Cardiac septum (tissue), 1 donor: ENCODE measurements around the gene ATP8B4. TPM values are rescaled to one million over a fixed set of nuclear protein-coding genes. Genes with fewer than 3 reads are reported as not detected.

Source experiments
- DNase-seq: peaks from one replicate; pipeline ENCODE4 v3.0.0-alpha.2; 2020; ENCODE audit warnings: low spot score
- intact Hi-C: fragments of 100-400 bp; cut with DNase I; formaldehyde crosslinking; loops from one replicate; pipeline ENCODE4 v1.14.0; 2022
- total RNA-seq: library from RNA; stranded (reverse); fragmentation: NEBNext Ultra II Directional; extraction: Animal tissue kit (Norgen Biotek cat#: 25700); gene quantifications from one replicate; pipeline ENCODE4 v1.2.1, GENCODE V29; 2021
- donor health status: DM: no; HTN: no; CAD: no.

The ATP8B4 gene
- total RNA-seq, 1 donor from 2014 or later = 3.1 TPM

DNA sequence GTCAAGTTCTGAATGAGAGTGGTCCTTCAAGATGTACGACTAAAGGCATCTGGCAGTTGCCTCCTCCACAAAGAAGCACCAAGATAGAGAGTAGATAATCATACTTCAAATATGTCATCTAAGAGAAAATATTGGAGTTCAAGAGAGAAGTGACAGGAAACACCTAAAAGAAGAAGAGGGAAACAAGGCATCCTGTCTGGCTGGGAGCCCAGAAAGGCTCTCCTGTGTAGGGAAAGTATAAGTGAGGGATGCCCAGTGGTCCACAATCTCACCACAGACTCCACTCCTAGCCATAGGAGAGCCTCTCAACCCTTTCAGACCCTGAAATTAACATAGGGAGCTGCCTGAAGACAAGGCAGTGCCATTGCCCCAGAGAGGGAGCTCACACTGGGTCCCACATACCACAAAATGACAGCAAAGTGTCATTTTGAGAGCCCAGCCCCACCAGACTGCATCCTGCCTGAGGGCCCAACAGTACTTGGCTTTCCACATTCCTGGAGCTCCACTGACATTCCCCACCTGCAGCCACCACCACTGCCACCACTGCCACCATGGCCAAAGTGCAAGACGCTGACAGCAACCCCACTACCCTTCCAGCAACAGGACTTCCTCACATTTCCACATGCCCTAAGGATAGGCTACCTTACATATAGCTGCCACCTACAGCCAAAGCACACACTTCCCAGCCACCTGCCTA, 210.6 kb downstream of the ATP8B4 start:
- intact Hi-C loops = loop anchor here (10.0 kb wide), 1 partner anchor 146 kb away; no protein-coding TSS in a partner anchor
- no peak for DNase-seq

DNA sequence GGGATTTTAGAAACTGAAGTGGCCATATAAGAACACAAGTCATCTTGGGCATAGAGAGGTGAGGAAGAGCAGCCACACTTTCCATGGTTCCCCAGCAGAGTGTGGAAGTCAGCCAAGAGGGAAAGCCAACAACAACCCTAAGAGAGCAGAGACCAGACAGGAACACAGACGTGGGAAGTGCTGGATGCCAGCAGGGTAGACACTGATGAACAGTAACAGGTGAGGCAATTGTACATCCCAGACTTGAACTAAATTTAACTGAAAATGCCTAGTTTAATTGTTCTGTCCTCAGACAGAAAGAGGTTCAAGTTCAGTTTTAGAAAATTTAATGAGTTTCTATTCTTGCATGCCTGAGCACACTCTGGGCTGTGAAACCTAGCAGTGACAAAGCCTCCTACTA, 212.1 kb downstream of the ATP8B4 start:
- DNase-seq = no peak
- intact Hi-C loops = loop anchor here (10.0 kb wide), 1 partner anchor 148 kb away; no protein-coding TSS in a partner anchor

DNA sequence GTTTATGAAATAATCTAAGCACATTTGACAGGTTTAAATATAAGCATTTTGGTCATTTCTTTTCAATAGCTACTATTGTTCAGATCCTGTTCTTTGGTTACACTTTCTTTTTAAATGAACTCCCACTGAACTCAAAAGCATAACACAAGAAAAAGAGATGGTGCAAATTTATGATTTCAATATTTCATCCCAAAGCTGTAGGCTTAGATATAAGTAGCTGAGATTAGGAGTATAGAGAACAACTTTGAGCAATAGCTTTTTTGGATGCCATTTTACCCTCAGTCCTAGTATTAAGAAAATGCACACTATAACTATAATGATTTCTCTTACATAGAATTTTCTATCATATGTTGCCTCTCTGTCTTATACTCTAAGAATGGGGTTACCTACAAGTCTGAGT, 213.8 kb downstream of the ATP8B4 start:
- DNase-seq = no peak
- intact Hi-C loops = loop anchor here (10.0 kb wide), 1 partner anchor 150 kb away; no protein-coding TSS in a partner anchor

DNA sequence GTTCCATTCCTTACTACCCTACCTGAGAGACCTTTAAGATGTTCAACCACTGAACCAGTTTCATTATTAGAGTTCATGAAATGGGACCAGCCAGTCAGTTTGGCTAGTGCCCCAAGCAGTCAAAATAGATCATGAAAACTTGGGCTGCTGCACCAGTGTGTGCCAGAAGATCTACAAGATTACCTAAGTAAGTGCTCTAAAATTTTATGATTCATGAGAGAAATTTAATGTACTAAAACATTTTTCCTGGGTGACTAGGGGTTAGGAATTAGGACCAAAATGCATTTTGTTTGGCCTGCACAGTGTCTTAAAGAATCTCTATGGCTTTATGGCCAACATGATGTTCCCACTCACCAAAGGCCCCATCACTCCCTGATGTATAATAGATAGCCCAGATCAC, 214.7 kb downstream of the ATP8B4 start:
- intact Hi-C loops = loop anchor here (5.0 to 10.0 kb wide), 3 partner anchors 42 to 151 kb away; no protein-coding TSS in a partner anchor
- no peak for DNase-seq

- no peak for DNase-seq
- intact Hi-C loops = loop anchor here (5.0 to 10.0 kb wide), 3 partner anchors 41 to 152 kb away; no protein-coding TSS in a partner anchor
These were observed 216.1 kb downstream of the ATP8B4 start for GRCh38 chr15:49902685-49903501.

- DNase-seq = no peak
- intact Hi-C loops = loop anchor here (5.0 to 10.0 kb wide), 3 partner anchors 40 to 153 kb away; no protein-coding TSS in a partner anchor
These were observed 216.9 kb downstream of the ATP8B4 start for GRCh38 chr15:49901996-49902684.

- intact Hi-C loops = loop anchor here (5.0 to 10.0 kb wide), 3 partner anchors 39 to 153 kb away; no protein-coding TSS in a partner anchor
- DNase-seq = no peak
These were observed 217.7 kb downstream of the ATP8B4 start for GRCh38 chr15:49901321-49901720.

DNA sequence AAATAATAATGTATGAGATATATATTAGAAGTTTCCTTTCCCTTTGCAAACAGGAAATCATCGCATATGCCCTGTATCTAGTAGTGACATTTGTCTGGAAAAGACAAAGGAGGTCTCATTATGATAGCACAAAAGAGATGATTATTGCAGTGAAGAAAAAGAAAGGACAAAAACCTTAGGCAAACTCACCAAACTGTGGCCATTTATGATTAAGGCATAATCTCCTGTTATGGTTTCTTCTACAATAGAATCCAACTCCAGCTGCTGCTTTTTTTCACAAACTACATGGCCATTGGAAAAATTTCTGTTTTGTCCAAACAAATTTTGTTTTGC, 218.2 kb downstream of the ATP8B4 start:
- DNase-seq = no peak
- intact Hi-C loops = loop anchor here (5.0 to 10.0 kb wide), 3 partner anchors 39 to 154 kb away; no protein-coding TSS in a partner anchor

GRCh38 chr15:49900006-49900902, 218.8 kb downstream of the ATP8B4 start:
- intact Hi-C loops = loop anchor here (5.0 to 10.0 kb wide), 3 partner anchors 38 to 155 kb away; no protein-coding TSS in a partner anchor

DNA sequence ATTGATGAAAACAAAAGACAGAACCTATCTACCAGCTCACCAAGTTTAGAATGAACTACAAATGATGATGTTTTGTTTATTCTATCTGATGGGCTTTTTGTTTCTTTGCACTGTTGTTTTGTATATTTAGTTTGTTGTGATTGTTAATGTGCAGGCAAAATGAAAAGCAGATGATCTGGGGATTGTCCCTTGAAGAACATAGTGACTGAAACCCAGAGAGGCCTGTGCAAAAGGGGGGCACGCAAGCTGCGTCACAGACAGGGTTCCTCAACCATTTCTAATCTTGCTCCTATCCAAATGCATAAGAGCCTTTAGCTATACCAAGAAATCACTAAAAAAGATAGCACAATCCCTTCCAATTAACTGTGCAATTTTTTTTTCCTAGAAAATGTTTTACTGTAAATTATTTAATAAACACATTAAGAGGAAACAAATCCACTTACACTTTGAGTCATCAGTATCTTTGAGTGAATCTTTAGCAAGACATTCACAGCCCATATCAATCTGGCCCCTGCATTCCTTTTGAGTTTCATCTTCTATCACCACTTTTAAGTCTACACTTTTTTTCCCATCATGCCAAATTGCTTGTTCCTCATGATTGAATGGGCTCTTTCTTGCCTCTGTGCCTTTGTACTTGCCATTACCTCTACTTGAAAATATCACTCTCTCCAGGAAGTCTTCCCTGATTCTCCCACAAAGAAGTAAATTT, 220.3 kb downstream of the ATP8B4 start:
- intact Hi-C loops = no loop called here
- DNase-seq = no peak

More at GRCh38 chr15:49900006-49900902, 218.8 kb downstream of the ATP8B4 start:
- DNase-seq = no peak

DNA sequence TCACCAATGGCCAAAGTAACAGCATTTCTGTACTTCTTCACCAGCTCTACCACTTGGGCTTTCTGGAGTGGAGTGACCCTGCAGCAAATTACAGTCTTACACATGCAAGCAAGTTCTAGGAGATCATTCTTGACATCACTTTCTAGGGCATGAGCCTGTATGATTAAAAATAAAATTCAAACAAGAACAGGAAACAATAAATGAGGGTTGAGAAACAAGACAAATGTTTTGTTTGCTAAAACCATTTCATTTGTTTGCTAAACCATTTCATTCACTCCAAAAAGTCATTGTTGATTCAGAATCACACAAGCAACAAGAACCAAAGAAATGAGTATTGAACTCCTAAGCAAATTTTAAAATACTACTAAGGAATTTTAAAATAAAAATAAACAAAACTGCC, 220.9 kb downstream of the ATP8B4 start:
- DNase-seq = no peak
- intact Hi-C loops = no loop called here

DNA sequence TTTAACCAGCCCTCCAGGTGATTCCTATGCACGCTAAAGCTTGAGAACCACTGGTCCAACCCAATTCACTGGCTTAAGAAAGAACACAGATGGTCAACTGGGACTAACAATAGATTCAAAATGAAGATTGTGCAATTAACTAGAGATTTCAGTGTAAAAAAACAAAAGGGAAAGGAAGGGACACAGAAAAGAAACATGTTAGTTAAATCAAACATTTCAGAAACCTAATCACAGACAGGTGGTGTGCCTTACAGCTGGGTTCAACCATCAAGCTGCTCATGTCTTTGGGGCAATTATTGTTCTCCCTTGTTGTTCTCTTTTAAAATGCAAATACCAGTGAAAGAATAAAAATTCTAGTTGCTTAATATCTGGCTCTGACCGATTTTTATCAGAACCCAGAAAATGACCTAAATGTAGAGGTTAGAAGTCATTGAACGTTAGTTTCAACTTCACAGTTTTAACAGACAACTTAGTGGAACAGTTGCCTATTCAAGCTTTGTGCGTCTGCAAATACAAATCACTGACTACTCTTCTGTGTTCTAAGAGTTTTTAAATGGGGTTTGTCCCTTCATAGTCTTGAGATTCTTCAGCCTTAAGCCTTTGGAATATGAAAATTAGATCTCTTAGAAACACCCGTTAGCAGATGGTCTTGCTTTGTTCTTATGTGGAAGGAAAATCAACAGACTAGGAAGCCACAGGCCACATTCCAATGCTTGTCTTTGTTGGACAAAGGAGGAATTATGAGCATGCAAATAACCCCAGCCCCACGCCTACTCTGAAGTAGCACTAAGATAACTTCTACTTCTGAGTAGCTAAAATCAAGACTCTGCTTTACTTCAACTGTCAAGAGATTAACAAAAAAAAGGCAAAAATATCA, 223.4 kb downstream of the ATP8B4 start:
- no peak for DNase-seq
- intact Hi-C loops = no loop called here

- intact Hi-C loops = no loop called here
- DNase-seq = no peak
These were observed 228.3 kb downstream of the ATP8B4 start for GRCh38 chr15:49890689-49891088.

GRCh38 chr15:49889536-49889935, 229.5 kb downstream of the ATP8B4 start:
- no peak for DNase-seq
- intact Hi-C loops = no loop called here

GRCh38 chr15:49888734-49889133, 230.3 kb downstream of the ATP8B4 start:
- no peak for DNase-seq
- intact Hi-C loops = no loop called here

GRCh38 chr15:49888323-49888693, 230.7 kb downstream of the ATP8B4 start:
- no peak for DNase-seq
- intact Hi-C loops = no loop called here

- intact Hi-C loops = no loop called here
- no peak for DNase-seq
These were observed 231.2 kb downstream of the ATP8B4 start for GRCh38 chr15:49887659-49888322.
